Psoas muscle (tissue), 8 donors: ENCODE results near the gene GPER1. TPM values are rescaled to one million over a fixed set of nuclear protein-coding genes. Genes with fewer than 3 reads are reported as not detected.

ENCODE experiments used
- ATAC-seq, 4 donors: fragments of 200-7000 bp; cut with Tn5 transposase; one replicate each; pipeline ENCODE4 v1.9.1; 2020; ENCODE audit warnings: moderate library complexity in 3 of 4, mild to moderate bottlenecking in 2 of 4
- DNase-seq, 2 donors: peaks; one replicate each; pipeline ENCODE4 v3.0.0-alpha.2; 2020
- H3K27ac ChIP-seq: fragments of 200-600 bp; one replicate; pipeline ENCODE4 v1.8.0; 2022
- H3K27me3 ChIP-seq, 3 donors: fragments of 200-600 bp in 1 of 3; one replicate each; pipeline versions ENCODE4 v1.6.1 to v1.8.0; 2013 to 2022; ENCODE audit warnings: low read length in 2 of 3, mild to moderate bottlenecking in 2 of 3, moderate library complexity in 1 of 3; ENCODE audit not compliant: insufficient read depth in 3 of 3
- H3K36me3 ChIP-seq, 2 donors: fragments of 200-600 bp in 1 of 2; one replicate each; pipeline versions ENCODE4 v1.6.1 to v1.8.0; 2013 to 2022; ENCODE audit warnings: low read depth in 1 of 2, mild to moderate bottlenecking in 1 of 2, moderate library complexity in 1 of 2; ENCODE audit not compliant: insufficient read depth in 1 of 2
- H3K4me1 ChIP-seq: fragments of 200-600 bp; one replicate; pipeline ENCODE4 v1.8.0; 2022
- H3K4me3 ChIP-seq: fragments of 200-600 bp; one replicate; pipeline ENCODE4 v1.8.0; 2022; ENCODE audit warnings: mild to moderate bottlenecking
- H3K9me3 ChIP-seq: fragments of 200-600 bp; one replicate; pipeline ENCODE4 v1.8.0; 2022
- WGBS, 3 donors: extraction: QIAGEN DNeasy Blood & Tissue Kit; methylation state at CpG; one replicate each; pipeline versions ENCODE4 v1.1.6 to v1.1.7; 2013; 5-methylcytosine and 5-hydroxymethylcytosine counted together
- intact Hi-C, 2 donors: fragments of 100-400 bp; cut with DNase I; formaldehyde crosslinking; loops; one replicate each; pipeline versions ENCODE4 v1.11.0 to v1.14.2; 2022
- polyA plus RNA-seq, 3 donors: library from polyadenylated mRNA; stranded (reverse); fragments of 200-250 nt; gene quantifications; one replicate each; pipeline ENCODE4 v1.2.3, GENCODE V29; 2013
- total RNA-seq, 4 donors: library from RNA; stranded (reverse); fragmentation: NEBNext Ultra II Directional in 2 of 4; extraction: Animal tissue kit (Norgen Biotek cat#: 25700) in 2 of 4; gene quantifications; one replicate each; pipeline versions ENCODE4 v1.2.1 to v1.2.4, GENCODE V29; 2021 to 2023
- TF ChIP-seq, protein P1 (sequence below): fragments of 200-600 bp; IDR thresholded peaks from one replicate; pipeline ENCODE4 v1.8.0; 2022; ENCODE audit warnings: antibody characterized with exemption
- donor health status: healthy with polysubstance abuse.
- donor health status: DM: no; HTN: no; CAD: no; lungs with moderate emphysema.
- donor health status: Bipolar disorder and iron deficiency.
- donor health status: healthy.
- donor health status: DM: yes; HTN: yes; CAD: no.
- donor health status: DM: no; HTN: no; CAD: no.
- donor health status: DM: no; HTN: no; CAD: no.
- donor health status: DM: yes; HTN: yes; CAD: no.

The GPER1 gene
- total and polyA plus RNA-seq, 7 donors: 0.90 to 3.1 (median 1.4) TPM

DNA sequence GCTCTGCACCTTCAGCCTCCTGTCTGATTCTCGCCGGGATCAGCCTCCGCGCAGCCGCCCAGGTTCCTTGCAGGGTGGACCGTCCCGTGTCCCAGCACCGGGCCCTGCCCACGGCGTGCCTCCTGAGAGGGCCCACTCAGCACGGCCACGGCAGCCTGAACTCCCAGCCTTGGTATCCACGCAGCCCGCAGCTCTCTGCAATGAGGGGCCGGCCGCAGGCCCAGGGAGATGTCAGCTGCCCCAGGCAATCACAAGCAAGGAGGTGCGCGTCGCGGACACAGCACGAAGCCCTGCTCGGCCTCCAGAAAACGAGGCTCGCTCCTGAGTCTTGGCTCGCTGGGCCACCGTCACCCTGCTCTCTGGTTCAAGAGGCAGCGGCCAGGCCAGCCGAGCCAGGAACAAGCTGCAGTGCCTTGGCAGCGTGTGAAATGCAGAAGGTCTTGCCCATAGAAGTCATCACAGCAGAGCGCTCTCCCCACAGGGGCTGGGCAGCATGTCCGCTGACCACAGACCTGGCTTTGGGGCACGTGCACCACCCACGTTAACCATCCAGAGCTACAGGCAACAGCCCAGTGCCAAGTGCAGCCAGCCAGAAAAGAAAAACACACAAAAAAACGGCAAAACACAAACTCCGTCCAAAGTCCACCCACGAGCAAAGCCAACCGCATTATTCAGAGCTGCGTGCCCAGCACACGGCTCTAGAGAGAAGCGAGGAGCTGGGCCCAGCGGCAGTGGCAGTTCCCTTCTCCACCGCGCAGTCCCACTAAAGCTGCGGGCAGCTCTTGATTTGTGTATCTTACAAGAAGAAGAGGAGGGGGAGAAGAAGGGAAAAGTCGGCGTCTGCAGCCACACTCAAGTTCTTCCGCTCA lies 13.9 kb downstream of the GPER1 start:
- intact Hi-C loops: no loop called here
- H3K36me3 ChIP-seq: no peaks in the 10 kb centered on the region
- DNase-seq: peak in 1 of 2 donors; percentile 48
- TF ChIP-seq, protein P1, sequence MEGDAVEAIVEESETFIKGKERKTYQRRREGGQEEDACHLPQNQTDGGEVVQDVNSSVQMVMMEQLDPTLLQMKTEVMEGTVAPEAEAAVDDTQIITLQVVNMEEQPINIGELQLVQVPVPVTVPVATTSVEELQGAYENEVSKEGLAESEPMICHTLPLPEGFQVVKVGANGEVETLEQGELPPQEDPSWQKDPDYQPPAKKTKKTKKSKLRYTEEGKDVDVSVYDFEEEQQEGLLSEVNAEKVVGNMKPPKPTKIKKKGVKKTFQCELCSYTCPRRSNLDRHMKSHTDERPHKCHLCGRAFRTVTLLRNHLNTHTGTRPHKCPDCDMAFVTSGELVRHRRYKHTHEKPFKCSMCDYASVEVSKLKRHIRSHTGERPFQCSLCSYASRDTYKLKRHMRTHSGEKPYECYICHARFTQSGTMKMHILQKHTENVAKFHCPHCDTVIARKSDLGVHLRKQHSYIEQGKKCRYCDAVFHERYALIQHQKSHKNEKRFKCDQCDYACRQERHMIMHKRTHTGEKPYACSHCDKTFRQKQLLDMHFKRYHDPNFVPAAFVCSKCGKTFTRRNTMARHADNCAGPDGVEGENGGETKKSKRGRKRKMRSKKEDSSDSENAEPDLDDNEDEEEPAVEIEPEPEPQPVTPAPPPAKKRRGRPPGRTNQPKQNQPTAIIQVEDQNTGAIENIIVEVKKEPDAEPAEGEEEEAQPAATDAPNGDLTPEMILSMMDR: no peak
- H3K9me3 ChIP-seq: no peaks in the 10 kb centered on the region
- no peak overlapping the region for H3K4me3 ChIP-seq
- 68 to 79% (median 69%) methylated on average over 47 of the region's 47 CpGs for WGBS, 3 donors
- peaks cover 15% of the 10 kb centered on the region for H3K4me1 ChIP-seq
- ATAC-seq: no peak
- no peak overlapping the region for H3K27ac ChIP-seq
- H3K27me3 ChIP-seq: no peaks in the 10 kb centered on the region

- peak overlapping the region; percentile 46 for H3K27ac ChIP-seq
- intact Hi-C loops: loop anchor here in 1 of 2 donors (1.0 kb wide), 1 partner anchor 25 kb away; no protein-coding TSS in a partner anchor
- WGBS, 3 donors: 86 to 91% (median 89%) methylated on average over 34 of the region's 34 CpGs
- DNase-seq: peak in 1 of 2 donors; percentile 27
- no peak for ATAC-seq
- peaks cover 16% of the 10 kb centered on the region for H3K4me1 ChIP-seq
- no peaks in the 10 kb centered on the region for H3K9me3 ChIP-seq
- TF ChIP-seq, protein P1: no peak
- no peaks in the 10 kb centered on the region for H3K36me3 ChIP-seq
- H3K27me3 ChIP-seq: no peaks in the 10 kb centered on the region
- no peak overlapping the region for H3K4me3 ChIP-seq
Measured at GRCh38 chr7:1103009-1103788, 15.3 kb downstream of the GPER1 start.

GRCh38 chr7:1103789-1104515 lies 16.0 kb downstream of the GPER1 start:
- DNase-seq (peak in 1 of 2 donors; percentile 34), ATAC-seq (no peak)
- Histone ChIP-seq H3K9me3 (no peaks in the 10 kb centered on the region), H3K36me3 (no peaks in the 10 kb centered on the region), H3K27ac (peak overlapping the region; percentile 46), H3K27me3 (no peaks in the 10 kb centered on the region), H3K4me3 (no peak overlapping the region), H3K4me1 (peaks cover 16% of the 10 kb centered on the region)
- intact Hi-C loops: loop anchor here in 1 of 2 donors (1.0 kb wide), 1 partner anchor 26 kb away; no protein-coding TSS in a partner anchor
- TF ChIP-seq, protein P1: no peak
- 85 to 86% (median 86%) methylated on average over 20 to 21 of the region's 21 CpGs for WGBS, 3 donors

DNA sequence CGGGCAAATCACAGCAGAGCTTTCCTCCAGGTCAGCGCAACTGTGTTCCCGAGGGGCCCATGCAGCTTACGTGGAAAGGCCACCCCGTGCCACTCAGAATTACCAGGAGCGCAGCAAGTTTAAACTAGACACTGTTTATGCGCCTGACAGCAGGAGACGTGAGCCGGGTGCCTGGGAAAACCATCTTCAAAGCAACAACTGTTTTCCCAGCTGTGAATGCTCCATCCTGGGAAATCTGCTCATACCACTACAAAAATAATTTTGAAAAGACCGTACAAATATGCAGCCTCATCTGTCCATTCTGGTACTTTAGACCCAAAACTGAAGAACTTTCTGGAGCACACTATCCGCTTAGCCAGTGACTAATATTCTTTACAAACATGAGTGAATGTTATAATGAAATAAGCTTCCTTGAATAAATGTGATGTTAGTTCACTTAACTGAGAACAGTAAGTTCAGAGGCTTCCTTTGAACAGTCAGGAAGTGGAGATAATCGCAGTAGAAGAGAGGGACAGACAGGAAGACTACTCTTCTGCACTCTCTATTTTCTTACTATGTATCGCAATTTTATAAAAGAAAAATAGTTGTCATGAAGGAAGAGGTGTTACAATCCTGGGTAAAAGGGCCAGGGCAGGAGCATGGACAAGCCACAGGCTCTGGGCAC lies 16.7 kb downstream of the GPER1 start:
- WGBS, 3 donors: 71 to 79% (median 73%) methylated on average over 13 of the region's 13 CpGs
- no peak for ATAC-seq
- intact Hi-C loops: no loop called here
- Histone ChIP-seq H3K27me3 (no peaks in the 10 kb centered on the region), H3K9me3 (no peaks in the 10 kb centered on the region), H3K4me3 (no peak overlapping the region), H3K4me1 (peaks cover 16% of the 10 kb centered on the region), H3K36me3 (no peaks in the 10 kb centered on the region), H3K27ac (peak overlapping the region; percentile 25)
- DNase-seq: peak in 1 of 2 donors; percentile 32
- TF ChIP-seq, protein P1: no peak
